Loucy (cell line): ENCODE results near the gene DIDO1.

ENCODE experiments used
- H2AFZ ChIP-seq: fragments of 200-600 bp; sonication (generic); 2 replicates; pipeline ENCODE4 v1.6.0; 2016; ENCODE audit warnings: antibody characterized with exemption, mild to moderate bottlenecking, low read length, moderate library complexity
- H3F3A ChIP-seq: fragments of 200-600 bp; 2 replicates; pipeline ENCODE4 v1.6.0; 2016; ENCODE audit warnings: antibody characterized with exemption, low read depth, mild to moderate bottlenecking
- H3K27me3 ChIP-seq: fragments of 200-600 bp; sonication (generic); 2 replicates; pipeline ENCODE4 v1.6.1; 2014; ENCODE audit warnings: low read length, mild to moderate bottlenecking; ENCODE audit not compliant: insufficient read depth, poor library complexity, severe bottlenecking
- H3K36me3 ChIP-seq: fragments of 200-600 bp; sonication (generic); 2 replicates; pipeline ENCODE4 v1.6.1; 2016; ENCODE audit warnings: low read length; ENCODE audit not compliant: insufficient read depth
- H3K4me1 ChIP-seq: fragments of 200-600 bp; sonication (generic); 2 replicates; pipeline ENCODE4 v1.5.1; 2014; ENCODE audit warnings: low read length, mild to moderate bottlenecking; ENCODE audit not compliant: insufficient read depth, poor library complexity, severe bottlenecking
- H3K4me2 ChIP-seq: fragments of 200-600 bp; sonication (generic); 2 replicates; pipeline ENCODE4 v1.6.0; 2014; ENCODE audit warnings: antibody characterized with exemption, low read length, low read depth, mild to moderate bottlenecking; ENCODE audit not compliant: poor library complexity, severe bottlenecking
- H3K4me3 ChIP-seq: fragments of 200-600 bp; sonication (generic); 2 replicates; pipeline ENCODE4 v1.5.1; 2014; ENCODE audit warnings: low read length, mild to moderate bottlenecking, mixed read lengths; ENCODE audit not compliant: poor library complexity, severe bottlenecking
- H3K79me2 ChIP-seq: fragments of 200-600 bp; sonication (generic); 2 replicates; pipeline ENCODE4 v1.6.1; 2014; ENCODE audit warnings: low read length; ENCODE audit not compliant: insufficient read depth
- H3K9ac ChIP-seq: fragments of 200-600 bp; sonication (generic); 2 replicates; pipeline ENCODE4 v1.6.0; 2014; ENCODE audit warnings: mild to moderate bottlenecking, low read depth, low read length, moderate library complexity; ENCODE audit not compliant: poor library complexity, severe bottlenecking
- H3K9me2 ChIP-seq: fragments of 200-600 bp; sonication (generic); replicated peaks from 2 replicates; pipeline ENCODE4 v1.6.1; 2016; ENCODE audit warnings: low read depth, low read length, mixed read lengths
- H3K9me3 ChIP-seq: fragments of 200-600 bp; sonication (generic); 2 replicates; pipeline ENCODE4 v1.6.1; 2014; ENCODE audit warnings: mild to moderate bottlenecking, antibody characterized with exemption, low read length, low read depth; ENCODE audit not compliant: insufficient read depth
- H4K20me1 ChIP-seq: fragments of 200-600 bp; sonication (generic); 2 replicates; pipeline ENCODE4 v1.6.0; 2014; ENCODE audit warnings: antibody characterized with exemption, low read length, mild to moderate bottlenecking; ENCODE audit not compliant: insufficient read depth, poor library complexity, severe bottlenecking
- CTCF ChIP-seq: fragments of 200-600 bp; sonication (generic); conservative IDR thresholded peaks from 2 replicates; pipeline ENCODE4 v1.5.1; 2014; ENCODE audit warnings: mild to moderate bottlenecking, antibody characterized with exemption, low read length
- EZH2phosphoT487 ChIP-seq: fragments of 200-600 bp; IDR thresholded peaks from 2 replicates; pipeline ENCODE4 v1.6.1; 2018; ENCODE audit warnings: antibody characterized with exemption, mild to moderate bottlenecking, moderate library complexity, borderline replicate concordance

DIDO1 gene

GRCh38 chr20:62931464-62931863 lies 5.2 kb upstream of the DIDO1 start:
- H3F3A ChIP-seq: peaks cover 8% of the 10 kb centered on the region; the same call in 1 of the 2 replicates
- peaks cover 72% of the 10 kb centered on the region for H3K4me1 ChIP-seq
- peak overlapping the region; percentile 98 for H3K9ac ChIP-seq
- no peaks in the 10 kb centered on the region for H3K9me2 ChIP-seq
- H3K27me3 ChIP-seq: no peaks in the 10 kb centered on the region
- H3K9me3 ChIP-seq: no peaks in the 10 kb centered on the region
- H3K36me3 ChIP-seq: no peaks in the 10 kb centered on the region
- peaks cover 100% of the 10 kb centered on the region for H3K79me2 ChIP-seq
- H4K20me1 ChIP-seq: peaks cover 92% of the 10 kb centered on the region
- H3K4me3 ChIP-seq: peak overlapping the region; percentile 86
- H3K4me2 ChIP-seq: peak overlapping the region; percentile 92
- TF ChIP-seq EZH2phosphoT487 (no peak), CTCF (no peak)
- H2AFZ ChIP-seq: no peak overlapping the region

- Histone ChIP-seq H3K9me3 (no peaks in the 10 kb centered on the region), H3K4me3 (peak overlapping the region; percentile 86), H3K27me3 (no peaks in the 10 kb centered on the region), H3K4me2 (peak overlapping the region; percentile 92), H3K4me1 (peaks cover 63% of the 10 kb centered on the region), H3K36me3 (no peaks in the 10 kb centered on the region), H2AFZ (no peak overlapping the region), H3F3A (peaks cover 8% of the 10 kb centered on the region; the same call in 1 of the 2 replicates), H3K79me2 (peaks cover 99% of the 10 kb centered on the region), H4K20me1 (peaks cover 87% of the 10 kb centered on the region), H3K9me2 (no peaks in the 10 kb centered on the region), H3K9ac (peak overlapping the region; percentile 98)
- no peak for TF ChIP-seq EZH2phosphoT487
- TF ChIP-seq CTCF: no peak
Measured at GRCh38 chr20:62929051-62929538, 2.8 kb upstream of the DIDO1 start.

- Histone ChIP-seq H3K79me2 (peaks cover 99% of the 10 kb centered on the region), H3F3A (peaks cover 8% of the 10 kb centered on the region; the same call in 1 of the 2 replicates), H3K9ac (peak overlapping the region; percentile 98), H3K4me2 (peak overlapping the region; percentile 92), H3K27me3 (no peaks in the 10 kb centered on the region), H3K9me2 (no peaks in the 10 kb centered on the region), H4K20me1 (peaks cover 87% of the 10 kb centered on the region), H2AFZ (no peak overlapping the region), H3K4me1 (peaks cover 68% of the 10 kb centered on the region), H3K4me3 (peak overlapping the region; percentile 86), H3K9me3 (no peaks in the 10 kb centered on the region), H3K36me3 (no peaks in the 10 kb centered on the region)
- TF ChIP-seq CTCF (no peak), EZH2phosphoT487 (no peak)
Measured at GRCh38 chr20:62928246-62928939, 2.1 kb upstream of the DIDO1 start.
